ENCODE results near the gene ISG20L2. TPM values are rescaled to one million over a fixed set of nuclear protein-coding genes. Genes with fewer than 3 reads are reported as not detected.
A peak's percentile ranks its signal among the peaks of the same experiment; 100 is the strongest.

Gene ISG20L2
- total RNA-seq, 1 donor: 21.0 TPM

- Histone ChIP-seq H2AFZ (ENCODE audit: low read length) (no peak overlapping the region), H3K4me1 (ENCODE audit: insufficient read depth, low read length) (peaks cover 6% of the 10 kb centered on the region), H3K4me3 (ENCODE audit: insufficient read depth, low read length) (no peak overlapping the region), H3K27me3 (ENCODE audit: insufficient read depth, low read length) (peaks cover 5% of the 10 kb centered on the region), H3K27ac (ENCODE audit: low read depth, low read length) (no peak overlapping the region), H4K20me1 (ENCODE audit: insufficient read depth, low read length) (no peaks in the 10 kb centered on the region), H3K4me2 (ENCODE audit: insufficient read depth, low read length) (no peak overlapping the region), H3K36me3 (ENCODE audit: insufficient read depth, low read length) (no peaks in the 10 kb centered on the region), H3K79me2 (ENCODE audit: insufficient read depth, low read length) (no peaks in the 10 kb centered on the region), H3K9me3 (ENCODE audit: low read depth, low read length) (no peaks in the 10 kb centered on the region)
- TF ChIP-seq CTCF (IDR thresholded peaks at IDR 0.05; ENCODE audit: extremely low read depth, low read depth, low read length): no peak
- peak; percentile 49 for DNase-seq (ENCODE audit: insufficient read length, low spot score, missing footprints)
Measured at GRCh38 chr1:156696755-156697154, 31.8 kb downstream of the ISG20L2 start.

- no peak overlapping the region for H3K4me2 ChIP-seq (ENCODE audit: insufficient read depth, low read length)
- H4K20me1 ChIP-seq (ENCODE audit: insufficient read depth, low read length): no peaks in the 10 kb centered on the region
- H3K36me3 ChIP-seq (ENCODE audit: insufficient read depth, low read length): no peaks in the 10 kb centered on the region
- H3K9me3 ChIP-seq (ENCODE audit: low read depth, low read length): no peaks in the 10 kb centered on the region
- TF ChIP-seq CTCF (IDR thresholded peaks at IDR 0.05; ENCODE audit: extremely low read depth, low read depth, low read length): no peak
- H3K4me3 ChIP-seq (ENCODE audit: insufficient read depth, low read length): no peak overlapping the region
- H3K4me1 ChIP-seq (ENCODE audit: insufficient read depth, low read length): peaks cover 17% of the 10 kb centered on the region
- no peaks in the 10 kb centered on the region for H3K79me2 ChIP-seq (ENCODE audit: insufficient read depth, low read length)
- DNase-seq (ENCODE audit: insufficient read length, low spot score, missing footprints): peak; percentile 64
- H2AFZ ChIP-seq (ENCODE audit: low read length): no peak overlapping the region
- H3K27me3 ChIP-seq (ENCODE audit: insufficient read depth, low read length): peaks cover 11% of the 10 kb centered on the region
- no peak overlapping the region for H3K27ac ChIP-seq (ENCODE audit: low read depth, low read length)
Measured at GRCh38 chr1:156694690-156694962, 33.9 kb downstream of the ISG20L2 start.

- Histone ChIP-seq H3K36me3 (ENCODE audit: insufficient read depth, low read length) (no peaks in the 10 kb centered on the region), H3K4me1 (ENCODE audit: insufficient read depth, low read length) (peaks cover 21% of the 10 kb centered on the region), H3K9me3 (ENCODE audit: low read depth, low read length) (no peaks in the 10 kb centered on the region), H3K27ac (ENCODE audit: low read depth, low read length) (no peak overlapping the region), H2AFZ (ENCODE audit: low read length) (no peak overlapping the region), H3K79me2 (ENCODE audit: insufficient read depth, low read length) (no peaks in the 10 kb centered on the region), H3K4me2 (ENCODE audit: insufficient read depth, low read length) (no peak overlapping the region), H3K27me3 (ENCODE audit: insufficient read depth, low read length) (peaks cover 11% of the 10 kb centered on the region), H4K20me1 (ENCODE audit: insufficient read depth, low read length) (no peaks in the 10 kb centered on the region), H3K4me3 (ENCODE audit: insufficient read depth, low read length) (no peak overlapping the region)
- peak; percentile 86 for DNase-seq (ENCODE audit: insufficient read length, low spot score, missing footprints)
- TF ChIP-seq CTCF (IDR thresholded peaks at IDR 0.05; ENCODE audit: extremely low read depth, low read depth, low read length): no peak
Measured at GRCh38 chr1:156693848-156694689, 34.5 kb downstream of the ISG20L2 start.

GRCh38 chr1:156692925-156693847 lies 35.4 kb downstream of the ISG20L2 start:
- Histone ChIP-seq H3K4me1 (ENCODE audit: insufficient read depth, low read length) (peaks cover 22% of the 10 kb centered on the region), H3K4me2 (ENCODE audit: insufficient read depth, low read length) (no peak overlapping the region), H4K20me1 (ENCODE audit: insufficient read depth, low read length) (no peaks in the 10 kb centered on the region), H3K79me2 (ENCODE audit: insufficient read depth, low read length) (no peaks in the 10 kb centered on the region), H3K4me3 (ENCODE audit: insufficient read depth, low read length) (no peak overlapping the region), H3K9me3 (ENCODE audit: low read depth, low read length) (no peaks in the 10 kb centered on the region), H2AFZ (ENCODE audit: low read length) (no peak overlapping the region), H3K36me3 (ENCODE audit: insufficient read depth, low read length) (no peaks in the 10 kb centered on the region), H3K27me3 (ENCODE audit: insufficient read depth, low read length) (peaks cover 11% of the 10 kb centered on the region), H3K27ac (ENCODE audit: low read depth, low read length) (no peak overlapping the region)
- TF ChIP-seq CTCF (IDR thresholded peaks at IDR 0.05; ENCODE audit: extremely low read depth, low read depth, low read length): no peak
- DNase-seq (ENCODE audit: insufficient read length, low spot score, missing footprints): peak; percentile 46
